ENCODE data around the gene KIF1A. TPM values are rescaled to one million over a fixed set of nuclear protein-coding genes. Genes with fewer than 3 reads are reported as not detected.
A peak's percentile ranks its signal among the peaks of the same experiment; 100 is the strongest.

The KIF1A gene
- total RNA-seq, 1 experiment from 2014 or later: 279 TPM

GRCh38 chr2:240799033-240799820 is 20.8 kb downstream of the KIF1A start:
- no peak for DNase-seq (ENCODE audit: low spot score)
- ChIA-PET CTCF (no interaction called here), POLR2A (no interaction called here)
- Mint-ChIP-seq H3K4me3 (no peak overlapping the region), H3K36me3 (peaks cover 31% of the 10 kb centered on the region), H3K27me3 (ENCODE audit: low read depth) (no peaks in the 10 kb centered on the region), H3K4me1 (peaks cover 25% of the 10 kb centered on the region), H3K27ac (0 out of 2 replicates have a peak overlapping the region, but pooled peaks have one; percentile 23), H3K9me3 (no peaks in the 10 kb centered on the region)
- no peak for TF ChIP-seq ATF1 (CRISPR knock-in tag; IDR thresholded peaks at IDR 0.05)
- no peak for TF ChIP-seq ZNF263 (CRISPR knock-in tag; IDR thresholded peaks at IDR 0.05; ENCODE audit: low read depth)
- TF ChIP-seq NFYB (CRISPR knock-in tag; conservative IDR thresholded peaks at IDR 0.05; ENCODE audit: low read depth): no peak
- TF ChIP-seq ZBTB43 (CRISPR knock-in tag; IDR thresholded peaks at IDR 0.05): no peak
- ATAC-seq: no peak

GRCh38 chr2:240798327-240798905 is 21.6 kb downstream of the KIF1A start:
- DNase-seq (ENCODE audit: low spot score) (no peak), ATAC-seq (no peak)
- no peak for TF ChIP-seq USF1 (CRISPR knock-in tag; IDR thresholded peaks at IDR 0.05)
- no peak for TF ChIP-seq TEAD1 (CRISPR knock-in tag; IDR thresholded peaks at IDR 0.05)
- no peak for TF ChIP-seq ZNF232 (CRISPR knock-in tag; IDR thresholded peaks at IDR 0.05)
- TF ChIP-seq RELA (CRISPR knock-in tag; IDR thresholded peaks at IDR 0.05; ENCODE audit: borderline replicate concordance): no peak
- TF ChIP-seq ATF6 (CRISPR knock-in tag; IDR thresholded peaks at IDR 0.05): no peak
- TF ChIP-seq IRF1 (CRISPR knock-in tag; IDR thresholded peaks at IDR 0.05): no peak
- TF ChIP-seq SOX15 (CRISPR knock-in tag; IDR thresholded peaks at IDR 0.05): no peak
- no peak for TF ChIP-seq ETV6 (CRISPR knock-in tag; IDR thresholded peaks at IDR 0.05)
- no peak for TF ChIP-seq NR1H2 (CRISPR knock-in tag; IDR thresholded peaks at IDR 0.05)
- TF ChIP-seq RORB (CRISPR knock-in tag; IDR thresholded peaks at IDR 0.05): no peak
- TF ChIP-seq USF2 (CRISPR knock-in tag; IDR thresholded peaks at IDR 0.05): no peak
- TF ChIP-seq ZNF671 (CRISPR knock-in tag; IDR thresholded peaks at IDR 0.05): no peak
- TF ChIP-seq FOXJ3 (CRISPR knock-in tag; IDR thresholded peaks at IDR 0.05; ENCODE audit: borderline replicate concordance): no peak
- no peak for TF ChIP-seq ATF3 (CRISPR knock-in tag; conservative IDR thresholded peaks at IDR 0.05)
- TF ChIP-seq FOXP1 (CRISPR knock-in tag; IDR thresholded peaks at IDR 0.05; ENCODE audit: borderline replicate concordance): no peak
- Mint-ChIP-seq H3K36me3 (peaks cover 32% of the 10 kb centered on the region), H3K27ac (peak overlapping the region; percentile 32; the same call in 1 of the 2 replicates), H3K4me3 (no peak overlapping the region), H3K4me1 (peaks cover 28% of the 10 kb centered on the region), H3K9me3 (no peaks in the 10 kb centered on the region), H3K27me3 (ENCODE audit: low read depth) (no peaks in the 10 kb centered on the region)
- POLR2A ChIA-PET: no interaction called here
- CTCF ChIA-PET: no interaction called here
